WTC11 (cell line): ENCODE data around the gene KLC4. TPM values are rescaled to one million over a fixed set of nuclear protein-coding genes. Genes with fewer than 3 reads are reported as not detected.
A peak's percentile ranks its signal among the peaks of the same experiment; 100 is the strongest.

Source experiments
- ATAC-seq: fragments of 200-7000 bp; cut with Tn5 transposase; 2 replicates; pipeline ENCODE4 v1.10.0; 2021; ENCODE audit warnings: mild to moderate bottlenecking, moderate library complexity
- CTCF ChIA-PET: fragments of 300-600 bp; sonication (Branson Sonifier 250); formaldehyde crosslinking; loops from one replicate; lab custom pipeline; 2021; ENCODE audit warnings: antibody characterized with exemption; lab: Charles Lee
- POLR2A ChIA-PET: fragments of 350-600 bp; sonication (Branson Sonifier 250); formaldehyde crosslinking; loops from one replicate; lab custom pipeline; 2021; ENCODE audit warnings: antibody characterized with exemption; lab: Charles Lee
- DNase-seq: peaks from one replicate; pipeline ENCODE4 v3.0.0; 2021; ENCODE audit warnings: low spot score
- H3K27ac Mint-ChIP-seq: 2 replicates; pipeline ENCODE4 v1.8.0; 2021; ENCODE audit warnings: mixed read lengths
- H3K27me3 Mint-ChIP-seq: 2 replicates; pipeline ENCODE4 v1.8.0; 2021; ENCODE audit warnings: low read depth, mild to moderate bottlenecking, moderate library complexity, mixed read lengths
- H3K36me3 Mint-ChIP-seq: 2 replicates; pipeline ENCODE4 v1.8.0; 2021; ENCODE audit warnings: mixed read lengths
- H3K4me1 Mint-ChIP-seq: 2 replicates; pipeline ENCODE4 v1.8.0; 2022; ENCODE audit warnings: mixed read lengths
- H3K4me3 Mint-ChIP-seq: 2 replicates; pipeline ENCODE4 v1.8.0; 2021; ENCODE audit warnings: mild to moderate bottlenecking, moderate library complexity, mixed read lengths
- H3K9me3 Mint-ChIP-seq: 2 replicates; pipeline ENCODE4 v1.8.0; 2021; ENCODE audit warnings: mixed read lengths
- ATF2 ChIP-seq: sonication (generic); formaldehyde crosslinking; IDR thresholded peaks from 2 replicates; pipeline ENCODE4 v1.8.1; 2022; ENCODE audit warnings: low read depth, missing genetic modification reagents, borderline replicate concordance
- ATF3 ChIP-seq: sonication (generic); formaldehyde crosslinking; conservative IDR thresholded peaks from 2 replicates; pipeline ENCODE4 v1.8.1; 2022; ENCODE audit warnings: mild to moderate bottlenecking, missing genetic modification reagents
- E2F1 ChIP-seq: sonication (generic); formaldehyde crosslinking; IDR thresholded peaks from 2 replicates; pipeline ENCODE4 v1.8.0; 2022; ENCODE audit warnings: mild to moderate bottlenecking, missing genetic modification reagents
- ELF4 ChIP-seq: sonication (generic); formaldehyde crosslinking; IDR thresholded peaks from 2 replicates; pipeline ENCODE4 v1.8.1; 2022; ENCODE audit warnings: low read depth, mild to moderate bottlenecking, moderate library complexity, missing genetic modification reagents
- FOXP4 ChIP-seq: sonication (generic); formaldehyde crosslinking; IDR thresholded peaks from 2 replicates; pipeline ENCODE4 v1.8.0; 2022; ENCODE audit warnings: mild to moderate bottlenecking, missing genetic modification reagents
- GRHL2 ChIP-seq: fragments of 250-450 bp; sonication (Bioruptor Pico); IDR thresholded peaks from 2 replicates; pipeline ENCODE4 v1.8.0; 2022; ENCODE audit warnings: mild to moderate bottlenecking, moderate library complexity; ENCODE audit not compliant: insufficient replicate concordance, severe bottlenecking
- JUN ChIP-seq: sonication (generic); formaldehyde crosslinking; IDR thresholded peaks from 2 replicates; pipeline ENCODE4 v1.8.0; 2023; ENCODE audit warnings: mild to moderate bottlenecking, missing genetic modification reagents
- NFATC4 ChIP-seq: fragments of 250-450 bp; sonication (Bioruptor Pico); IDR thresholded peaks from 2 replicates; pipeline ENCODE4 v1.9.0; 2021; ENCODE audit warnings: mild to moderate bottlenecking
- NFYB ChIP-seq: sonication (generic); formaldehyde crosslinking; conservative IDR thresholded peaks from 2 replicates; pipeline ENCODE4 v1.8.0; 2022; ENCODE audit warnings: low read depth, missing genetic modification reagents
- RELA ChIP-seq: sonication (generic); formaldehyde crosslinking; IDR thresholded peaks from 2 replicates; pipeline ENCODE4 v1.8.1; 2022; ENCODE audit warnings: missing genetic modification reagents, mild to moderate bottlenecking, borderline replicate concordance
- ZNF121 ChIP-seq: sonication (generic); formaldehyde crosslinking; IDR thresholded peaks from 2 replicates; pipeline ENCODE4 v1.8.0; 2023; ENCODE audit warnings: missing genetic modification reagents
- ZNF219 ChIP-seq: sonication (generic); formaldehyde crosslinking; IDR thresholded peaks from 2 replicates; pipeline ENCODE4 v1.8.0; 2023; ENCODE audit warnings: missing genetic modification reagents, mild to moderate bottlenecking, borderline replicate concordance
- ZNF281 ChIP-seq: sonication (generic); formaldehyde crosslinking; IDR thresholded peaks from 2 replicates; pipeline ENCODE4 v1.8.0; 2023; ENCODE audit warnings: mild to moderate bottlenecking, missing genetic modification reagents
- ZNF317 ChIP-seq: sonication (generic); formaldehyde crosslinking; IDR thresholded peaks from 2 replicates; pipeline ENCODE4 v1.8.1; 2023; ENCODE audit warnings: low read depth, mild to moderate bottlenecking, moderate library complexity, missing genetic modification reagents, borderline replicate concordance
- ZNF416 ChIP-seq: fragments of 250-450 bp; sonication (Bioruptor Pico); IDR thresholded peaks from 2 replicates; pipeline ENCODE4 v1.9.0; 2021; ENCODE audit warnings: mild to moderate bottlenecking, inconsistent platforms
- ZNF423 ChIP-seq: fragments of 250-450 bp; sonication (Bioruptor Pico); IDR thresholded peaks from 2 replicates; pipeline ENCODE4 v2.1.2; 2022; ENCODE audit warnings: mild to moderate bottlenecking, moderate library complexity
- total RNA-seq: library from RNA; stranded (reverse); gene quantifications from 3 replicates; pipeline ENCODE4 v1.2.3, GENCODE V29; 2021
- TF ChIP-seq, protein P1 (sequence below): fragments of 250-450 bp; sonication (Bioruptor Pico); IDR thresholded peaks from 2 replicates; pipeline ENCODE4 v1.9.0; 2021; ENCODE audit warnings: moderate library complexity, mild to moderate bottlenecking, inconsistent platforms, borderline replicate concordance
- TF ChIP-seq, protein P2 (sequence below): sonication (generic); formaldehyde crosslinking; IDR thresholded peaks from 2 replicates; pipeline ENCODE4 v1.8.1; 2022; ENCODE audit warnings: mild to moderate bottlenecking, moderate library complexity, missing genetic modification reagents
- TF ChIP-seq, protein P3 (sequence below): sonication (generic); formaldehyde crosslinking; IDR thresholded peaks from 2 replicates; pipeline ENCODE4 v1.8.0; 2022; ENCODE audit warnings: mild to moderate bottlenecking, missing genetic modification reagents
- TF ChIP-seq, protein P4 (sequence below): sonication (generic); formaldehyde crosslinking; IDR thresholded peaks from 2 replicates; pipeline ENCODE4 v1.8.1; 2022; ENCODE audit warnings: missing genetic modification reagents, borderline replicate concordance

Gene KLC4
- total RNA-seq, 1 experiment from 2014 or later, result 35.7 TPM

DNA sequence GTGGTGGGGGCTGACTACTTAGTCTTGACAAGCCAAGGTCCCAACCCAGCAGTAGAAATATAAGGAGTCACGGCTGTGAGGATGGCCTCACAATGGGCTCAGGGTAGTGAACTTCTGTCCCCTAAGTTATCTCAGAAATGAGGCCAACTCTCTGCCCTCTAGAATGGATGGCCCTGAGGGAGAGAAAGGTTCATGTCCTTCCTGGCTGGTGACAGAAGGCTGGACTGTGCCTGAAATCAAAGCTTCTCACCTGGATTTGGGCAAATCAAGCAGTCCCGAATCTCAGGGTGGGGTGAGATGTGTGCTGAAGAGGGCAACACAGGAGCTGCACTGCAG, 25.3 kb upstream of the KLC4 start:
- peaks cover 53% of the 10 kb centered on the region for H3K36me3 Mint-ChIP-seq
- ATAC-seq (no peak), DNase-seq (no peak)
- POLR2A ChIA-PET, result interaction anchor here (1.7 kb wide), 1 partner anchor 14 kb away, joined by 3 read pairs; no protein-coding TSS in a partner anchor
- no peak overlapping the region for H3K4me3 Mint-ChIP-seq
- H3K4me1 Mint-ChIP-seq, result no peaks in the 10 kb centered on the region
- CTCF ChIA-PET, result interaction anchor here (0.5 to 2.5 kb wide), 5 partner anchors 13 to 1015 kb away, joined by 3 to 10 read pairs (median 3); partner anchors contain the start of genes CUL7 and RRP36
- no peaks in the 10 kb centered on the region for H3K9me3 Mint-ChIP-seq
- H3K27ac Mint-ChIP-seq, result peak overlapping the region; percentile 36; the same call in 1 of the 2 replicates
- H3K27me3 Mint-ChIP-seq, result no peaks in the 10 kb centered on the region
- TF ChIP-seq ZNF317 (CRISPR knock-in tag) (no peak), NFATC4 (CRISPR knock-in tag) (no peak), ZNF423 (CRISPR knock-in tag) (no peak), JUN (no peak), ZNF416 (no peak), NFYB (CRISPR knock-in tag) (no peak), ATF3 (CRISPR knock-in tag) (no peak), ZNF121 (CRISPR knock-in tag) (no peak), ATF2 (CRISPR knock-in tag) (no peak)
- TF ChIP-seq, protein P1, sequence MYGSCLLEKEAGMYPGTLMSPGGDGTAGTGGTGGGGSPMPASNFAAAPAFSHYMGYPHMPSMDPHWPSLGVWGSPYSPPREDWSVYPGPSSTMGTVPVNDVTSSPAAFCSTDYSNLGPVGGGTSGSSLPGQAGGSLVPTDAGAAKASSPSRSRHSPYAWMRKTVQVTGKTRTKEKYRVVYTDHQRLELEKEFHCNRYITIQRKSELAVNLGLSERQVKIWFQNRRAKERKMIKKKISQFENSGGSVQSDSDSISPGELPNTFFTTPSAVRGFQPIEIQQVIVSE (CRISPR knock-in tag), result no peak
- TF ChIP-seq, protein P2, sequence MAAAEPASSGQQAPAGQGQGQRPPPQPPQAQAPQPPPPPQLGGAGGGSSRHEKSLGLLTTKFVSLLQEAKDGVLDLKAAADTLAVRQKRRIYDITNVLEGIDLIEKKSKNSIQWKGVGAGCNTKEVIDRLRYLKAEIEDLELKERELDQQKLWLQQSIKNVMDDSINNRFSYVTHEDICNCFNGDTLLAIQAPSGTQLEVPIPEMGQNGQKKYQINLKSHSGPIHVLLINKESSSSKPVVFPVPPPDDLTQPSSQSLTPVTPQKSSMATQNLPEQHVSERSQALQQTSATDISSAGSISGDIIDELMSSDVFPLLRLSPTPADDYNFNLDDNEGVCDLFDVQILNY (CRISPR knock-in tag), result no peak
- TF ChIP-seq, protein P3, sequence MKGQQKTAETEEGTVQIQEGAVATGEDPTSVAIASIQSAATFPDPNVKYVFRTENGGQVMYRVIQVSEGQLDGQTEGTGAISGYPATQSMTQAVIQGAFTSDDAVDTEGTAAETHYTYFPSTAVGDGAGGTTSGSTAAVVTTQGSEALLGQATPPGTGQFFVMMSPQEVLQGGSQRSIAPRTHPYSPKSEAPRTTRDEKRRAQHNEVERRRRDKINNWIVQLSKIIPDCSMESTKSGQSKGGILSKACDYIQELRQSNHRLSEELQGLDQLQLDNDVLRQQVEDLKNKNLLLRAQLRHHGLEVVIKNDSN (CRISPR knock-in tag), result no peak

GRCh38 chr6:43035495-43036194, 23.8 kb upstream of the KLC4 start:
- ATAC-seq, result no peak
- no peak for DNase-seq
- no peaks in the 10 kb centered on the region for H3K27me3 Mint-ChIP-seq
- peaks cover 49% of the 10 kb centered on the region for H3K36me3 Mint-ChIP-seq
- CTCF ChIA-PET, result interaction anchor here (1.0 to 2.5 kb wide), 3 partner anchors 14 to 108 kb away, joined by 3 to 10 read pairs (median 6); partner anchors contain the start of genes KLHDC3, MEA1 and RRP36
- no peak overlapping the region for H3K4me3 Mint-ChIP-seq
- H3K4me1 Mint-ChIP-seq, result no peaks in the 10 kb centered on the region
- POLR2A ChIA-PET, result interaction anchor here (0.9 to 1.7 kb wide), 2 partner anchors 15 to 18 kb away, joined by 3 read pairs; partner anchors contain the start of gene CUL7
- no peak overlapping the region for H3K27ac Mint-ChIP-seq
- H3K9me3 Mint-ChIP-seq, result no peaks in the 10 kb centered on the region
- TF ChIP-seq FOXP4 (CRISPR knock-in tag) (no peak), ELF4 (CRISPR knock-in tag) (no peak), ZNF281 (CRISPR knock-in tag) (no peak), ZNF219 (CRISPR knock-in tag) (no peak), GRHL2 (CRISPR knock-in tag) (no peak), RELA (CRISPR knock-in tag) (no peak), E2F1 (CRISPR knock-in tag) (no peak)
- TF ChIP-seq, protein P4, sequence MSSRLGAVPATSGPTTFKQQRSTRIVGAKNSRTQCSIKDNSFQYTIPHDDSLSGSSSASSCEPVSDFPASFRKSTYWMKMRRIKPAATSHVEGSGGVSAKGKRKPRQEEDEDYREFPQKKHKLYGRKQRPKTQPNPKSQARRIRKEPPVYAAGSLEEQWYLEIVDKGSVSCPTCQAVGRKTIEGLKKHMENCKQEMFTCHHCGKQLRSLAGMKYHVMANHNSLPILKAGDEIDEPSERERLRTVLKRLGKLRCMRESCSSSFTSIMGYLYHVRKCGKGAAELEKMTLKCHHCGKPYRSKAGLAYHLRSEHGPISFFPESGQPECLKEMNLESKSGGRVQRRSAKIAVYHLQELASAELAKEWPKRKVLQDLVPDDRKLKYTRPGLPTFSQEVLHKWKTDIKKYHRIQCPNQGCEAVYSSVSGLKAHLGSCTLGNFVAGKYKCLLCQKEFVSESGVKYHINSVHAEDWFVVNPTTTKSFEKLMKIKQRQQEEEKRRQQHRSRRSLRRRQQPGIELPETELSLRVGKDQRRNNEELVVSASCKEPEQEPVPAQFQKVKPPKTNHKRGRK (CRISPR knock-in tag), result no peak
- TF ChIP-seq, protein P2 (CRISPR knock-in tag), result no peak
